Measurements from ENCODE around the gene TXNRD1. TPM values are rescaled to one million over a fixed set of nuclear protein-coding genes. Genes with fewer than 3 reads are reported as not detected.

Gene TXNRD1
- total RNA-seq, 1 experiment from 2014 or later = 327 TPM

DNA sequence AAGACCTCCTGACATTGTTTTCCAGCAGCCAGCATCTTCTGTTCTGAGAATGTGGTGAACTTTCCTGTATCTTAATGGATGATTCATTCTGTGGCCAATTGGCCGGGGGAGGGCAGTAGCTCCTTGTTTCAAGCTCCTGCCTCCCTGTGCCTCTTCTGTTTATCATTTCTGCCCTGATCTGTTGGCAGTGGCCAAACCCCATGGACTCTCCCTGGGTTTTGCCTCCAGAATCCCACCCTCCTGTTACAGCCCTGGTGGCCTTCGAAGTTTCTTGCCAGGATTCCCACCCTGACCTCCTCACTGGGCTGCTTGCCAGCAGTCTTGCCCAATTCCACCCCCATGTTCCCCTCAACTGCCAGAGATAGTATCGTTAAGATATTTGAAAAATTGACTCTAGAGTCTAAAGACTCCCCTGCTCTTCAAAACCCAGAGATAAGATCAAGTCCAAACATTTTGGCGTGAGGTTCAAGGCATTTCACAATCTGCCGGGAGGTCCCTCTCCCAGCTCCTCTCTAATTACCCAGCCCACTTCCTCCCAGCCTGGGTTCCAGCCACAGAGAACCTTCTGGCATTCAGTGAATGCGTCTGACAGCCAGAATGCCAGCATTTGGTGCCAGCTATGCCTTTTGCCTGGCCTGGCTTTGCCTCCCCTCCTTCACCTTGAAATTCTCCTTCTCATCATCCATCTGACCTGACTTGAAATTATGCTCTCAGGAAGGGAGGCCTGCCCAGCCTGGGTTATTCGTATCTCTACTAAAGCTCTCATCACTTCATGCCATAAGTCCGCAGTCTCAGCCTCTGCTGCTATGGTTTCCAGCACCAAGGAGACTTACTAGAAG lies 37.7 kb upstream of the TXNRD1 start (continued):
- TF ChIP-seq, protein P1, sequence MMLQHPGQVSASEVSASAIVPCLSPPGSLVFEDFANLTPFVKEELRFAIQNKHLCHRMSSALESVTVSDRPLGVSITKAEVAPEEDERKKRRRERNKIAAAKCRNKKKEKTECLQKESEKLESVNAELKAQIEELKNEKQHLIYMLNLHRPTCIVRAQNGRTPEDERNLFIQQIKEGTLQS (IDR thresholded peaks at IDR 0.05) = no peak
- no peak for TF ChIP-seq ZNF274 (IDR thresholded peaks at IDR 0.05; ENCODE audit: low read depth, low read length)
- no peak for TF ChIP-seq TCF7L2 (IDR thresholded peaks at IDR 0.05; ENCODE audit: borderline replicate concordance, extremely low read depth, insufficient read depth, insufficient read length)
- peak; percentile 65 for TF ChIP-seq RAD21 (IDR thresholded peaks at IDR 0.05; ENCODE audit: low read depth)
- TF ChIP-seq SP1 (IDR thresholded peaks at IDR 0.05; ENCODE audit: low read depth) = no peak
- TF ChIP-seq EZH2phosphoT487 (IDR thresholded peaks at IDR 0.05; ENCODE audit: borderline replicate concordance) = no peak
- TF ChIP-seq SRF (IDR thresholded peaks at IDR 0.05; ENCODE audit: low read depth) = no peak
- TF ChIP-seq, protein P2, sequence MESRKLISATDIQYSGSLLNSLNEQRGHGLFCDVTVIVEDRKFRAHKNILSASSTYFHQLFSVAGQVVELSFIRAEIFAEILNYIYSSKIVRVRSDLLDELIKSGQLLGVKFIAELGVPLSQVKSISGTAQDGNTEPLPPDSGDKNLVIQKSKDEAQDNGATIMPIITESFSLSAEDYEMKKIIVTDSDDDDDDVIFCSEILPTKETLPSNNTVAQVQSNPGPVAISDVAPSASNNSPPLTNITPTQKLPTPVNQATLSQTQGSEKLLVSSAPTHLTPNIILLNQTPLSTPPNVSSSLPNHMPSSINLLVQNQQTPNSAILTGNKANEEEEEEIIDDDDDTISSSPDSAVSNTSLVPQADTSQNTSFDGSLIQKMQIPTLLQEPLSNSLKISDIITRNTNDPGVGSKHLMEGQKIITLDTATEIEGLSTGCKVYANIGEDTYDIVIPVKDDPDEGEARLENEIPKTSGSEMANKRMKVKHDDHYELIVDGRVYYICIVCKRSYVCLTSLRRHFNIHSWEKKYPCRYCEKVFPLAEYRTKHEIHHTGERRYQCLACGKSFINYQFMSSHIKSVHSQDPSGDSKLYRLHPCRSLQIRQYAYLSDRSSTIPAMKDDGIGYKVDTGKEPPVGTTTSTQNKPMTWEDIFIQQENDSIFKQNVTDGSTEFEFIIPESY (IDR thresholded peaks at IDR 0.05; ENCODE audit: extremely low read depth, insufficient replicate concordance, low read length) = no peak
- no peak for TF ChIP-seq CBX3 (IDR thresholded peaks at IDR 0.05; ENCODE audit: low read depth)
- no peak for TF ChIP-seq ELF1 (IDR thresholded peaks at IDR 0.05; ENCODE audit: borderline replicate concordance, low read depth)

DNA sequence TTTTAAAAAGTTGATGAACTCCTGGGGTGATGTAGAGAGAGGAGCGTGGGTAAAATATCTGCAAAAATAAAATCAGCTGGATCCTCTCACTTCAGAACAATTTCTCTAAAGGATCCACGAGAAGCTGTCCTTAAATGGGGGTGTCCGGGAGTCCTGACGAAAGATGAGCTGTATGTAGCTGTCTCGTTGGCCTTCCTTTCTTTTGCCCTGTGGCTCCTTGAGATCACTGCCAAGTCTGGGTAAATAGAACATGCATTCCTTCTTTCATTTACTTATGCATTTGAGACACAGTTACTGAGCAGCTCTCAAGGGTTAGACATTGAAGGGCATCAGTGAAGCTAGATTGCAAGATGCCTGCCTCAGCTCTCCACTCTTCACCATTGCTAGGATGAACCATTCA lies 35.2 kb upstream of the TXNRD1 start:
- Histone ChIP-seq H3K9me3 (ENCODE audit: control insufficient read depth in 1 of 2, insufficient read depth in 1 of 2, low read depth in 1 of 2, low read length in 2 of 2) (peaks cover 0 to 4% of the 10 kb centered on the region in 2 experiments; a peak in 1 of 4 replicates), H3K79me2 (ENCODE audit: insufficient read depth, low read length) (no peaks in the 10 kb centered on the region), H3K4me2 (ENCODE audit: low read length) (no peak overlapping the region), H4K20me1 (ENCODE audit: insufficient read depth) (no peaks in the 10 kb centered on the region), H3K4me3 (replicated peaks in 1 of 2; ENCODE audit: low read depth in 1 of 2, low read length in 2 of 2) (no peak overlapping the region), H3K27ac (ENCODE audit: low read depth, low read length) (no peak overlapping the region), H3K36me3 (ENCODE audit: control insufficient read depth in 1 of 2, insufficient read depth in 2 of 2, low read length in 2 of 2) (no peaks in the 10 kb centered on the region), H3K9me2 (ENCODE audit: insufficient read depth) (no peaks in the 10 kb centered on the region), H2AFZ (ENCODE audit: low read depth, low read length, poor library complexity, severe bottlenecking) (no peak overlapping the region), H3K4me1 (ENCODE audit: control insufficient read depth in 1 of 2, insufficient read depth in 2 of 2, low read length in 2 of 2) (peaks cover 16 to 21% of the 10 kb centered on the region in 2 experiments; a peak in 3 of 4 replicates), H3K27me3 (ENCODE audit: insufficient read depth, low read length) (no peaks in the 10 kb centered on the region), H3K9ac (ENCODE audit: low read length) (no peak overlapping the region)
- CTCF ChIA-PET = no interaction called here
- POLR2A ChIA-PET = no interaction called here
- no peak for ATAC-seq
- DNase-seq (ENCODE audit: low read depth, low spot score) = no peak
- no peak for TF ChIP-seq ZNF274 (IDR thresholded peaks at IDR 0.05; ENCODE audit: low read depth, low read length)
- no peak for TF ChIP-seq JUND (IDR thresholded peaks at IDR 0.05)
- TF ChIP-seq ELF1 (IDR thresholded peaks at IDR 0.05; ENCODE audit: borderline replicate concordance, low read depth) = no peak
- TF ChIP-seq CEBPB (IDR thresholded peaks at IDR 0.05; ENCODE audit: low read depth) = no peak
- TF ChIP-seq, protein P3, sequence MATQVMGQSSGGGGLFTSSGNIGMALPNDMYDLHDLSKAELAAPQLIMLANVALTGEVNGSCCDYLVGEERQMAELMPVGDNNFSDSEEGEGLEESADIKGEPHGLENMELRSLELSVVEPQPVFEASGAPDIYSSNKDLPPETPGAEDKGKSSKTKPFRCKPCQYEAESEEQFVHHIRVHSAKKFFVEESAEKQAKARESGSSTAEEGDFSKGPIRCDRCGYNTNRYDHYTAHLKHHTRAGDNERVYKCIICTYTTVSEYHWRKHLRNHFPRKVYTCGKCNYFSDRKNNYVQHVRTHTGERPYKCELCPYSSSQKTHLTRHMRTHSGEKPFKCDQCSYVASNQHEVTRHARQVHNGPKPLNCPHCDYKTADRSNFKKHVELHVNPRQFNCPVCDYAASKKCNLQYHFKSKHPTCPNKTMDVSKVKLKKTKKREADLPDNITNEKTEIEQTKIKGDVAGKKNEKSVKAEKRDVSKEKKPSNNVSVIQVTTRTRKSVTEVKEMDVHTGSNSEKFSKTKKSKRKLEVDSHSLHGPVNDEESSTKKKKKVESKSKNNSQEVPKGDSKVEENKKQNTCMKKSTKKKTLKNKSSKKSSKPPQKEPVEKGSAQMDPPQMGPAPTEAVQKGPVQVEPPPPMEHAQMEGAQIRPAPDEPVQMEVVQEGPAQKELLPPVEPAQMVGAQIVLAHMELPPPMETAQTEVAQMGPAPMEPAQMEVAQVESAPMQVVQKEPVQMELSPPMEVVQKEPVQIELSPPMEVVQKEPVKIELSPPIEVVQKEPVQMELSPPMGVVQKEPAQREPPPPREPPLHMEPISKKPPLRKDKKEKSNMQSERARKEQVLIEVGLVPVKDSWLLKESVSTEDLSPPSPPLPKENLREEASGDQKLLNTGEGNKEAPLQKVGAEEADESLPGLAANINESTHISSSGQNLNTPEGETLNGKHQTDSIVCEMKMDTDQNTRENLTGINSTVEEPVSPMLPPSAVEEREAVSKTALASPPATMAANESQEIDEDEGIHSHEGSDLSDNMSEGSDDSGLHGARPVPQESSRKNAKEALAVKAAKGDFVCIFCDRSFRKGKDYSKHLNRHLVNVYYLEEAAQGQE (IDR thresholded peaks at IDR 0.05; ENCODE audit: low read depth) = no peak
- RAD21 ChIA-PET (ENCODE audit: low non-redundant PET in 1 of 2, low total read pairs in 2 of 2, uncharacterized antibody in 2 of 2, unreplicated experiment in 2 of 2) = interaction anchor here in 1 of 2 experiments (0.5 kb wide), 1 partner anchor 148 kb away, joined by 4 read pairs; no protein-coding TSS in a partner anchor
- no TSS peak for BruUV-seq (replicated peaks)
- intact Hi-C loops (cut with micrococcal nuclease) = no loop called here
